ENCODE measurements around the gene CBLB. TPM values are rescaled to one million over a fixed set of nuclear protein-coding genes. Genes with fewer than 3 reads are reported as not detected.
"Not testable (repeated sequence)": the region's sequence is repeated elsewhere in the genome, so short reads cannot be mapped to it uniquely, and the experiment has no call there.

The CBLB gene
- total RNA-seq, 1 donor from 2014 or later = 27.7 TPM

- DNase-seq = not testable (repeated sequence)
These were observed 53.5 kb downstream of the CBLB start for GRCh38 chr3:105815331-105815730.

DNA sequence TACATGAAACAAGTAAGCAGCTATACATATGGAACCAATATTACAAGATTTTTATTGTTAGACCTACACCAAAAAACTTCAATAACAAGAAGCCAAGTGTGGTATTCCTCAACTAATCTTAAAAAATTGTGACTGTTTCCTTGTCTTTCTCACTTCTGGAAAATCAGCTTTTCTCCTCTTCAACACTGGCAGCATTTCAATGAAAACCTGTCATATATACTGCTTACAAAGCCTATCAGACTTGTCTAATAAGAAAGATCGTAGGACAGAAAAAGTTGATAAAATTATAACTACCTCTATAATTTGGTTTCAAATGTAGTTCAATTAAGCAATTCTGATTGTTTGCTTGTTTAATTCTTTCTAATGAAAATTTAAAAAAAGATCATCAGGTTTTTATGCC, 55.1 kb downstream of the CBLB start:
- DNase-seq = no peak

- DNase-seq = no peak
These were observed 56.6 kb downstream of the CBLB start for GRCh38 chr3:105812194-105812586.

- DNase-seq = no peak
These were observed 57.2 kb downstream of the CBLB start for GRCh38 chr3:105811518-105812193.

DNA sequence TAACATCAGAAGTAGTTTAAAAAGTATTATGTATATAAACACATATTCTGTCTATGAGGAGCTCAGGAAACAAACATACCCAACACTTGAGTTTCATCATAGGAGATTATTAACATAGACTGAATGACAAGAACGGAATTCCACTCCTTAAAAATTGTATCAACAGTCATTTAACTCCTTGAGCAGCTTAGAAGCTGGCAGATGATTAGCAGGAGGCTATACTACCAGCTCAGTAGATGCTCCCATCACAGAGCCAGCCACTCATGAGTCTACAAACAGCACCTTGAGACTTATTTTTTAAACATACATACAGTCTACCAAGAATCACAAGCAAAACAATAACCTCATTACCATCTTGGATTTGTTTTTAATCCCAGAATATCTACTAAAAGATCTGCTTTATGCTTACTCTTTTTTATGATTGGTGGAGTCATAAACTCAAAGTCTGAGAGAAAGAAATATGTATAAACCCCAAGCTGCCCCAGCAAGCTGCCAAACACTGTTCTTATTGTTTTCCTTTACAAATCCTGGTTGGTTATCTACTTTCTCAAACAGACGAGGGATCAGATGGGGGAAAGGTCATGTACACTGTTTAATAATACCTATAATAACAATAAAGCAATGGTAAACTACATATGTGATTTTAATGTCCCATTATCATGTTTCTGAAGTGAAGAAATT, 59.5 kb downstream of the CBLB start:
- DNase-seq = no peak

DNA sequence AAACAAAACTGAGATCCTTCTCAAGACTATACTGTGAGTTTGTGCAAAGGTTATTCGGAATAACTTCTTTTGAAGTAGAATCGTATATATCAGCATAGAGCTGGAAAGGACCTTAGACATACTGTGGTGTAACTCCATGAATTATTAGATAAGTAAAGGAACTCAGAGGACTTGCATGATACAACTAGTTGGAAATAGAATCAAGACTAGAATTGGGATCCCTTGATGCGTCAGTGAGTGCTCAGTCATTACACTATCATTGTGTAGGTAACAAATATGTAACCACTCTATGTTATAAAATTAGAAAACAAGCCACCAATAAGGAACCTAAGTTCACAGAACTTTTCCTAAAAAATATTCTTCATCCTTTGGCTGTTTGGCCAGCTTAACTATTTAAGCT, 61.1 kb downstream of the CBLB start:
- no peak for DNase-seq

- DNase-seq = no peak
These were observed 61.7 kb downstream of the CBLB start for GRCh38 chr3:105807146-105807545.

DNA sequence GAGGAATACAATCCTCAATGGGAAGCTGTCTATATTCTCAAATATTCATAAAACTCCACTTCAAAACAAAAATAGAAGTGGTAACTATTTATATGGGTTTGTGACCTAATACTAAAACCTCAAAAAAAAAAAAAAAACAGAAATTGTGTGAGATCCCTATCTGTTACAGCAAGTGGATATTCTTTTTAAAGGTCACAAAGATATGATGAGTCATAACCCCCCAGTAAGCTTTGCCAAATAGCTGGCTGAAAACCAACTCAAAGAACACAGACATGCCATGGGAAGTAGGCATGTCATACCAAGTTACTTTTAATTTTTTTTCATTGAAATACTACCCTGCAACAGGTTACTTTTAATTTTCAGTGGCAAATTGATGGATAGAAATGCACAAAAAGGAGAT, 62.5 kb downstream of the CBLB start:
- DNase-seq = peak; percentile 69

DNA sequence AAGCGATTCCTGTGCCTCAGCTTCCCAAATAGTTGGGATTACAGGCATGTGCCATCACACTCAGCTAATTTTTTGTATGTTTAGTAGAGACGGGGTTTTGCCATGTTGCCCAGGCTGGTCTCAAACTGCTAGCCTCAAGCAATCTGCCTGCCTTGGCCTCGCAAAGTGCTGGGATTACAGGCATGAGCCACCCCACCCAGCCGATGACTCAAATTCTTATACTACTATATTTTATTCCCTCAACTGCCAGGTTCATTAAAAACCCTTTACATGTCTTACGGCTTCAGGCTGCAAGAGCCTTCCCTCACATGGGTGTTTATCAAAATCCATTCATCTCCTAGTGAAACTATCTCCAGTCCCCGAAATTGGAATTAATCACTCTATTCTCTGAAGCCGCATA, 63.4 kb downstream of the CBLB start:
- DNase-seq = no peak

GRCh38 chr3:105802118-105802706, 66.6 kb downstream of the CBLB start:
- no peak for DNase-seq

GRCh38 chr3:105801397-105801796, 67.4 kb downstream of the CBLB start:
- DNase-seq = no peak

DNA sequence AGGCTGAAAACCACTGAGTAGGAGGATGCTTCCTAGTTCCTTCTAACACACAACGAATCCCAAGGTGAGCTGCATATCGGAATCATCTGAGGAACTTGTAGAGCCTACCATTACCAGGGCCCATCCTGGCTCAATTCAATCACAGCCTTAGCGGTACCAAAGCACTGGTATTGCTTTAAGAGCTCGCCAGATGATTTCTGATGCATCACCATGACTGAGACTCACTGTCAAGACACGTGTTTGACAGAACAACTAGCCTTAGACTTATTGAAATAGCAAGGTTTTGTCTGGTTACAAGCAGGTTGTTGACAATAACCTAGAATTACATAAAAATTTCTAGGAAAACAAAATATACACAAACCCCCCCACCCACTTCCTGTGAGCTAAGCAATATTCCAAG, 68.5 kb downstream of the CBLB start:
- DNase-seq = no peak

GRCh38 chr3:105799286-105799685, 69.5 kb downstream of the CBLB start:
- DNase-seq = no peak

DNA sequence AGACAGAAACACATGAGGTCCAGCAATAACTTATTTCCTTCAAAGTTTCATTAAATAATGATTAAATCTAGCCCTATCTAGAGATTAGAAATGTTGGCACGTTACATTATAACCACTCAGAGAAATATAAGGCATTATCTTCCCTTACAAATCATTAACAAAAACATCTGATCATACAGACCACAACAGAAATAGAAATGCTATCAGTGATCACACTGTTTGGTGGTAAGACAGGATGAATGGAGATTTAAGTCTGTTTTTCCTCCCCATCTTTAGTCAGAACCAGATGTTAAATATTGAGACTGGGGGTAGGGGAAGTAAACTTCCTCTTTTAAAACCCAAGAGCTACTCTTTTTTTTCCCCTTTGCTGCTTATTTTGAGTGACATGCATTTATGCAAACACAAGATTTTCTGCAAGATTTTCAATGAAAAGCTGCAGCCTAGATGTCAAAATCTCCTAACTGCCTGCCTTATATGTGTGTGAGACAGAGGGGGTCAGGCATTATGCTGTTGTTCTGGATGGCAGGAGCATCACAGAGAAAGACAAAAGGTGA, 70.4 kb downstream of the CBLB start:
- no peak for DNase-seq

DNA sequence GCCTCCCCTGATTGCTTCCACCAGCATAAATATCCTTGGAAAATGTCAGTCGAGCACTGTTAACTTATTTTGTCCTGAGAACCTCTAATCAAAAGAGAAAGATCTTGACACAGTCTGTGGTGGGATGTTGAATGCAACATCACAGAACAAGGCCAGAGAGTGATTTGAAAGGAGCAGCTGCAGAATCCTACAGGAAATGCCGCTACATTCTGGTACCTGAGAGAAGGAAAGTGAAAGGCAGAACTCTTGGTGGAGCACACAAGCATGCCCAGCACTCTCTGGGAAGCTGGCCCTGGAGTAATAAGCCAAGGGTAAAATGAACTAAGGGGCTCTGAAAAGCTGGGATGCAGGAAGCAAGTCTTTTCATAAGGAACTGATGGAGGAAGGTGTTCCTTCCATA, 75.8 kb downstream of the CBLB start:
- DNase-seq = no peak

DNA sequence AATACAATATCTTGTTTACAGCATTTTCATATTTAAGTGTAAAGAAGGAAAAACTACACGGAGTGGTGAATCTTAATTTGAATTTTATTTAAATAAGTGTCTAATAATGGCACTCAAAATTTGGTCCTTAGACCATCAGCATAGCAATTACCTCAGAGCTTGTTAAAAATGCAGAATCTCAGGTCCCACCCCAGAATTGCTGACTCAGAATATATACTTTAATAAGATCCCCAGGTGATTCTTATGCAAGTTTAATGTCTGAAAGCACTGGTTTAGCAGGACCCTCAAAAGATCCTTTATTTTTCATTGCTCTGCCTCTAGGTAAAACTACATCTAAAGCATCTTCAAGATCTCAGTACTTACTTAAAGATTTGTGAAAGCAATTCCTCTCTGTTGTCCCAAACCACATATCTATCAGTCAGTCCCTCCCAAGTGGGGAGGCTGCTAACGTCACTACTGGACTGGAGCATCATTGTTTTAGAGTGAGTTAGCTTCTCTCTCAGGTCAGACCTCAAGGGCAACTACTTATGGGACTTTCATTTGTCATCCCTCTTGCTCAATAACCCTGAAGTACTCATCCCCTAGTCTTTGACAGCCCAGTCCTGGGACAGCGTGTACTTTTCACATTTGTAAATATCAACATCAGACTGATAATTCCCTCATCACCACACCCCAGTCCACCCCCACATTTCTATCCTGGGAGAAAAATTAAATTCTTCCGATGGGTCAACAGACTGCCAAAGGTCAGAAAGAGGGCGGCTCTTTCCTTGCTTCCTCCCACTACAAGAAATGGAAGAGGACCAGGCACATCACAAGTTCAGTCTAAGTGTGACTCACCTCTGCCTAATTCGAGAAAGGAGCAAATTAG, 76.7 kb downstream of the CBLB start:
- DNase-seq = no peak

DNA sequence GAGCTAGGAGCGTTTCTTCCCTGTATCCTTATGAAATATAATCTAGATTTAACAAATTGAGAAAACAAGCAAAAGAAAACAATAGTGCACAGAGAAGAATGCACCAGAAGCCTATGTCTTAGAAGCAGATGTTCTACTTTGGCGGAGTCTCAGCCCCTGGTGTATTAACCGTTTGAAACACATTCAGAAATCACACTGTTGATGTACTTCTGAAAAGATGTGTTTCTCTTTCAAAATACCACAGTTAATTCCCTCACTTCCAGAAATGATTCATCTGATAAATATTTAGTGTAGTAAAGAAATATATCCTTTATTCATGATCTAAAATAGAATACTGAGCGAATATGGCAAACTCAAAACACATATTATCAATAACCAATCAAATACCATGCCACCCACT, 77.7 kb downstream of the CBLB start:
- no peak for DNase-seq

- no peak for DNase-seq
These were observed 78.3 kb downstream of the CBLB start for GRCh38 chr3:105790534-105790933.

DNA sequence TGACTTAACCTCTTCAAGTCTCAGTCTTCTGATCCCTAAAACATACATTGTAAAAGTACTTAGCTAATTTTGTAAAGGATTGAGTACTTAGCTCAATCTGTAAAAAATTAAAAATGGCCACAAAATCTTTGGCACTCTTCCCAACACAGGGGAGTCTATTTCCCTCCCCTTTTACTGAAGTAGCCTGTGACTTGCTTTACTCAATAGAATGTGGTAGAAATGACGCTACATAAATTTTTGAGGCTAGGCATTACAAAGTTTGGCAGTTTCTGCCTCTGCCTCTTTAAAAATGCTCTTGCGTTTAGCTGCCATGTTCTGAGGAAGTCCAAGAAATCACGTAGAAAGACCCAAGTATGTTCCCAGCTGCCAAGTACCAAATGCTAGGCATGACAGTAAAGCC, 80.2 kb downstream of the CBLB start:
- no peak for DNase-seq

DNA sequence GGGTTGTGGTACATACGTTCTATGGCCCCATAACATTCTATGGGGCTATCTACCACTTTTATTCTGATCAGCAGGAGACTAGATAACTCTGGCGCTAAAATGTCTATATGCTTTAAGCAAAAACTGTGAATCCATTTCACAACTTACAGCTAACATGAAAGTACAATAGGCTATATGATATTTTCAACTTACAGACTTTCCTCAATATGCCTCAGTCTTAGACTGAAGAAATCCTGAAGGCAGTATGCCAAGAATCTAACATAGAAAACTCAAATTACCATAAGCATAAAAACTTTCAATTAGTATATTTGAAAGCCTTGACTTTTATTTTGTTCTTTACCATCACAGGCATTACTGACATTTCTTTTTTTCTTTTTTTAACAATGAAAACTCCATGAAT, 81.4 kb downstream of the CBLB start:
- no peak for DNase-seq

DNA sequence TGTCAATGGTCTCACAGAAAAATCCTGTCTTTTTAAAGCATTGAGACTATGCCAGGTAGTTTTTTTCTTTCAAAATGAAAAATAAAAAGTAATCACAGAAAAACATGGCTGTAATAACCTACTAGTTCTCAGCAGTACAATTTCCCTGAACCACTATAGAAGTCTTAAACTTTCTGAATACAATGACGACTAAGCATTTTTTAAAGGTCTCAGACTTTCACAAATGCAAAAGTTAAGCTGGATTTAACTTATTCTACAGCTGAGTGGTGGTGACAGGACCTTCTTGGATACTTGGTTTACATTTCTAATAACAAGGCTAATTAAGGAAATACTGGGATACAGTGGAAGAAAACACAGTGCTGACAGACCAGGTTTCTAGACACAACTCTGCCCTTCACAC, 81.8 kb downstream of the CBLB start:
- DNase-seq = no peak

GRCh38 chr3:105786241-105786640, 82.6 kb downstream of the CBLB start:
- no peak for DNase-seq

DNA sequence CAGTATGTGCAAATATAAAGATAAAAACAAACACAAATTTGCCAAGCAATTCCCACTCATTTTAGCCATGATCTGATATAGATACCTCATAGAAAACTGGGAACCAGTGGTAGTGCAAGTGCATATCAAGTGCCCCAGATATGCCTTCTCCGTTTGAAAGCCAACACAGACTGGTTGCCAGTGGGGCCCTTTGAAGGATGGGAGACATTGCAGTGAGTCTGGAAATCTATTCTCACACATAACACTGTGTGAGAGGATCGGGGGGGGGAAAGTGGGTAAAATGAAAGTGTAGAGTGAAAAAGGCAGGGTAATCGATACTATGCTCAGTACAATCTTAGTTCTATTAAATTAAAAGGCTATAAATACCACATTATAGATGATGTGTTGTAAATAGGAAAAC, 83.0 kb downstream of the CBLB start:
- DNase-seq = no peak
